Right lobe of liver (tissue), 6 donors: ENCODE measurements around the gene TDRD1. TPM values are rescaled to one million over a fixed set of nuclear protein-coding genes. Genes with fewer than 3 reads are reported as not detected.

ENCODE experiments used
- ATAC-seq, 4 donors: fragments of 200-7000 bp; cut with Tn5 transposase; one replicate each; pipeline ENCODE4 v1.9.1; 2020; ENCODE audit warnings: mild to moderate bottlenecking in 4 of 4, moderate library complexity in 4 of 4
- DNase-seq, 3 donors: peaks; one replicate each; pipeline ENCODE4 v3.0.0-alpha.2; 2020
- H3K27ac ChIP-seq, 3 donors: fragments of 200-600 bp; one replicate each; pipeline ENCODE4 v1.8.0; 2022
- H3K27me3 ChIP-seq, 2 donors: fragments of 200-600 bp; one replicate each; pipeline ENCODE4 v1.8.0; 2022
- H3K36me3 ChIP-seq, 4 donors: fragments of 200-600 bp; sonication (generic) in 1 of 4; one replicate each; pipeline versions ENCODE4 v1.5.1 to v1.8.0; 2017 to 2022; ENCODE audit warnings: control low read depth in 1 of 4
- H3K4me1 ChIP-seq, 4 donors: fragments of 200-600 bp; sonication (generic) in 1 of 4; one replicate each; pipeline versions ENCODE4 v1.5.1 to v1.8.0; 2017 to 2022; ENCODE audit warnings: control low read depth in 1 of 4
- H3K4me3 ChIP-seq, 3 donors: fragments of 200-600 bp; one replicate each; pipeline ENCODE4 v1.8.0; 2022
- H3K9me3 ChIP-seq, 4 donors: fragments of 200-600 bp; sonication (generic) in 1 of 4; one replicate each; pipeline versions ENCODE4 v1.5.1 to v1.8.0; 2017 to 2022; ENCODE audit warnings: control low read depth in 1 of 4
- CTCF ChIP-seq, 4 donors: fragments of 200-600 bp in 3 of 4; fragments of 450-650 bp in 1 of 4; IDR thresholded peaks; one replicate each; pipeline versions ENCODE4 v1.5.1 to v1.8.0; 2016 to 2022; ENCODE audit warnings: antibody characterized with exemption in 4 of 4, mild to moderate bottlenecking in 2 of 4
- POLR2A ChIP-seq: fragments of 450-650 bp; IDR thresholded peaks from one replicate; pipeline ENCODE4 v1.6.1; 2017; ENCODE audit warnings: antibody characterized with exemption, mild to moderate bottlenecking
- WGBS: methylation state at CpG from one replicate; pipeline ENCODE4 v1.1.6; 2018; ENCODE audit warnings: low coverage, low lambda C conversion rate; ENCODE audit not compliant: insufficient coverage; ENCODE audit errors: missing lambda C conversion rate; 5-methylcytosine and 5-hydroxymethylcytosine counted together
- intact Hi-C, 2 donors: fragments of 100-400 bp; cut with DNase I; formaldehyde crosslinking; loops; one replicate each; pipeline versions ENCODE4 v1.11.2 to v1.14.1; 2022
- total RNA-seq, 6 experiments: library from RNA; depleted of rRNA in 2 of 6; stranded (reverse); fragments of >200 nt in 2 of 6; fragmentation: NEBNext Ultra II Directional in 3 of 6; extraction: Animal tissue kit (Norgen Biotek cat#: 25700) in 3 of 6; gene quantifications; one replicate each; pipeline versions ENCODE4 v1.1.0 to v1.2.4, GENCODE V29; 2016 to 2023
- donor health status: DM: no; HTN: yes; CAD: no.
- donor health status: DM: no; HTN: no; CAD: no.
- donor health status: DM: no; HTN: no; CAD: no.
- donor health status: DM: no; HTN: yes; CAD: no.
- donor health status: DM: no; HTN: yes; CAD: no.

TDRD1 gene
- total RNA-seq, 6 experiments from 2014 or later: 0.06 to 0.17 (median 0.12) TPM; not detected in 1

GRCh38 chr10:114179747-114180146, 594 bp downstream of the TDRD1 start:
- 68% methylated on average over 8 of the region's 8 CpGs for WGBS
- intact Hi-C loops: no loop called here
- H3K36me3 ChIP-seq: no peaks in the 10 kb centered on the region
- H3K27me3 ChIP-seq: no peaks in the 10 kb centered on the region
- no peaks in the 10 kb centered on the region for H3K4me1 ChIP-seq
- H3K9me3 ChIP-seq: no peaks in the 10 kb centered on the region
- no peak for DNase-seq
- ATAC-seq: no peak
- TF ChIP-seq POLR2A (no peak), CTCF (IDR thresholded peaks at IDR 0.05) (no peak)
- H3K27ac ChIP-seq: no peak overlapping the region
- H3K4me3 ChIP-seq: no peak overlapping the region

GRCh38 chr10:114180937-114181336, 1.8 kb downstream of the TDRD1 start:
- TF ChIP-seq POLR2A (no peak), CTCF (IDR thresholded peaks at IDR 0.05) (no peak)
- Histone ChIP-seq H3K27ac (no peak overlapping the region), H3K36me3 (no peaks in the 10 kb centered on the region), H3K27me3 (no peaks in the 10 kb centered on the region), H3K9me3 (no peaks in the 10 kb centered on the region), H3K4me3 (no peak overlapping the region), H3K4me1 (no peaks in the 10 kb centered on the region)
- DNase-seq (no peak), ATAC-seq (no peak)
- 71% methylated on average over 3 of the region's 3 CpGs for WGBS
- intact Hi-C loops: no loop called here

- Histone ChIP-seq H3K4me3 (no peak overlapping the region), H3K4me1 (no peaks in the 10 kb centered on the region), H3K36me3 (no peaks in the 10 kb centered on the region), H3K27ac (no peak overlapping the region), H3K9me3 (no peaks in the 10 kb centered on the region), H3K27me3 (no peaks in the 10 kb centered on the region)
- ATAC-seq: no peak
- no peak for DNase-seq
- intact Hi-C loops: no loop called here
- TF ChIP-seq CTCF (IDR thresholded peaks at IDR 0.05) (no peak), POLR2A (no peak)
- 15% methylated on average over 4 of the region's 5 CpGs for WGBS
These were observed 2.8 kb downstream of the TDRD1 start for GRCh38 chr10:114181971-114182370.

GRCh38 chr10:114183563-114183962, 4.4 kb downstream of the TDRD1 start:
- 72% methylated on average over 7 of the region's 9 CpGs for WGBS
- H3K4me1 ChIP-seq: no peaks in the 10 kb centered on the region
- TF ChIP-seq CTCF (IDR thresholded peaks at IDR 0.05) (no peak), POLR2A (no peak)
- no peaks in the 10 kb centered on the region for H3K36me3 ChIP-seq
- H3K27ac ChIP-seq: no peak overlapping the region
- DNase-seq (no peak), ATAC-seq (no peak)
- H3K4me3 ChIP-seq: no peak overlapping the region
- intact Hi-C loops: no loop called here
- no peaks in the 10 kb centered on the region for H3K27me3 ChIP-seq
- no peaks in the 10 kb centered on the region for H3K9me3 ChIP-seq

- DNase-seq: no peak
- intact Hi-C loops: no loop called here
- H3K9me3 ChIP-seq: no peaks in the 10 kb centered on the region
- no peak for ATAC-seq
- 68% methylated on average over 5 of the region's 5 CpGs for WGBS
- H3K27ac ChIP-seq: no peak overlapping the region
- H3K27me3 ChIP-seq: no peaks in the 10 kb centered on the region
- no peaks in the 10 kb centered on the region for H3K36me3 ChIP-seq
- no peaks in the 10 kb centered on the region for H3K4me1 ChIP-seq
- TF ChIP-seq CTCF (IDR thresholded peaks at IDR 0.05): no peak
- no peak for TF ChIP-seq POLR2A
- H3K4me3 ChIP-seq: no peak overlapping the region
These were observed 5.1 kb downstream of the TDRD1 start for GRCh38 chr10:114184276-114184675.
